HG03571 (cell line): ENCODE results near the gene SOX10.
"Not testable (repeated sequence)": the region's sequence is repeated elsewhere in the genome, so short reads cannot be mapped to it uniquely, and the experiment has no call there.

Experiments used
- ATAC-seq: cut with Tn5 transposase; IDR thresholded peaks from one replicate; pipeline ENCODE4 v1.9.1; 2021; ENCODE audit not compliant: unreplicated experiment

Gene SOX10

GRCh38 chr22:37965940-37966664, 18.3 kb downstream of the SOX10 start:
- ATAC-seq = no peak

- no peak for ATAC-seq
Measured at GRCh38 chr22:37961062-37961461, 23.3 kb downstream of the SOX10 start.

GRCh38 chr22:37959231-37959825, 25.0 kb downstream of the SOX10 start:
- ATAC-seq = no peak

GRCh38 chr22:37957232-37957631, 27.1 kb downstream of the SOX10 start:
- ATAC-seq = no peak

- ATAC-seq = not testable (repeated sequence)
Measured at GRCh38 chr22:37955825-37956397, 28.4 kb downstream of the SOX10 start.

GRCh38 chr22:37954686-37955085, 29.7 kb downstream of the SOX10 start:
- no peak for ATAC-seq

GRCh38 chr22:37953437-37954179, 30.7 kb downstream of the SOX10 start, which contains the start of the genes C22orf23 and POLR2F:
Gene C22orf23, minus strand, starts transcription at chr22:37953601. Its CDS starts 452 bp downstream, at chr22:37953149.
Gene POLR2F, plus strand, starts transcription at chr22:37953699. Its CDS starts 89 bp downstream, at chr22:37953788.
- ATAC-seq = peak; percentile 83

GRCh38 chr22:37953062-37953436, 31.3 kb downstream of the SOX10 start:
- ATAC-seq = no peak

- not testable (repeated sequence) for ATAC-seq
Measured at GRCh38 chr22:37952629-37953028, 31.7 kb downstream of the SOX10 start.

- ATAC-seq = no peak
Measured at GRCh38 chr22:37951305-37951704, 33.0 kb downstream of the SOX10 start.

- ATAC-seq = not testable (repeated sequence)
Measured at GRCh38 chr22:37947142-37947795, 37.1 kb downstream of the SOX10 start.

- not testable (repeated sequence) for ATAC-seq
Measured at GRCh38 chr22:37944423-37944822, 39.9 kb downstream of the SOX10 start.

GRCh38 chr22:37943825-37944198, 40.5 kb downstream of the SOX10 start:
- no peak for ATAC-seq

GRCh38 chr22:37943136-37943824, 41.1 kb downstream of the SOX10 start:
- ATAC-seq = no peak

- ATAC-seq = no peak
Measured at GRCh38 chr22:37942133-37942532, 42.2 kb downstream of the SOX10 start.

GRCh38 chr22:37940698-37941376, 43.5 kb downstream of the SOX10 start:
- ATAC-seq = no peak

- no peak for ATAC-seq
Measured at GRCh38 chr22:37933711-37934376, 50.5 kb downstream of the SOX10 start.

GRCh38 chr22:37932821-37933578, 51.4 kb downstream of the SOX10 start:
- no peak for ATAC-seq

GRCh38 chr22:37932401-37932800, 52.0 kb downstream of the SOX10 start:
- no peak for ATAC-seq
